PFSK-1 (cell line): ENCODE results near the gene PIM3.

Source experiments
- FOXP2 ChIP-seq: optimal IDR thresholded peaks from 2 replicates; pipeline ENCODE3; 2011; ENCODE audit warnings: borderline replicate concordance, control low read depth, inconsistent platforms; ENCODE audit not compliant: insufficient read depth; ENCODE audit errors: extremely low read length, extremely low read depth
- POLR2AphosphoS5 ChIP-seq: IDR thresholded peaks from 2 replicates; pipeline ENCODE4 v1.6.1; 2012; ENCODE audit warnings: low read depth, mild to moderate bottlenecking, control low read depth, low read length, moderate library complexity
- REST ChIP-seq, 2 experiments: IDR thresholded peaks; 2 replicates each; pipeline versions ENCODE4 v1.6.1 to v1.8.0; 2011 to 2012; ENCODE audit warnings: low read depth in 2 of 2, low read length in 2 of 2, control low read depth in 1 of 2, inconsistent platforms in 1 of 2, mild to moderate bottlenecking in 1 of 2, moderate library complexity in 1 of 2; ENCODE audit not compliant: insufficient read depth in 1 of 2
- SIN3A ChIP-seq: IDR thresholded peaks from 2 replicates; pipeline ENCODE4 v1.6.1; 2012; ENCODE audit warnings: mild to moderate bottlenecking, low read length, moderate library complexity, borderline replicate concordance; ENCODE audit not compliant: insufficient read depth
- TAF1 ChIP-seq: IDR thresholded peaks from 2 replicates; pipeline ENCODE4 v1.6.1; 2012; ENCODE audit warnings: low read length, control low read depth, borderline replicate concordance; ENCODE audit not compliant: insufficient read depth

PIM3 gene

DNA sequence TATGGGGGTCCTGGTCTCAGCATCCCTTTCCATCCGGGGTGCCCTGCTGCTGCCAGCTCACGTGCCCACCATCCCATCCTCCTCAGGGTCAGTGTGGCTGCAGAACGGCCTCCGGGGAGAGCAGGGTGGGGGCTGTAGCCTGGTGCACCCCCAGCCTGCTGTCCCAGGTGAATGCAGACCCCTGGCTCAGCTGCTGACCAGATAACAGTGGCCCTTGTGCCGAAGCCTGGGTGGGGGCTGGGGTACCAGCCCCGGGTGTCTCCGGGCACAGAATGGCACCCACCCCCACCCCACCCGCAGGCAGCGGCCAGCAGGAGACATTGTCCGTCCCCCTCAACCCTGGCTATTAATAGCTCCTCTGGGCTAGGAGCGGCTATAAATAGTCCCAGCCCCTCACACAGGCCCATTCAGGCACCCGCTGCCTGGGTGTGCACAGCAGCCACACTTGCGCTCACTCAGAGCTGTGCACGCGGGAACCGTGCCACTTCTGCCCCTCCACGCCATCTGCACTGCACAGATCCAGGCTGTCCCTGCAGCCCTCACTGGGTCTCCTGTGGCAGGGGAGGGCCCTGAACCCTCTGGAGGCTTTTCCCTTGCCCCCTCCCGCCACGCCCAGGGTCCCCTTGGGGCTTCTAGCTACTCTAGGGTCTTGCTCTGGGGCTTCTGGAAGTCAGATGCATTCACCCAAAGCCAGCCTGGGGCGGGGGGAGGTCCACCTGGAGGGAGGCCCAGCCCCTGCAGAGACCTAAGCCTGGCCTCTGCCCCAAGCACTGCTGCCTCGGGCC is 23.4 kb upstream of the PIM3 start:
- TF ChIP-seq TAF1 (no peak), POLR2AphosphoS5 (no peak), SIN3A (no peak), REST (IDR thresholded peaks at IDR 0.05; ENCODE audit: insufficient read depth in 1 of 2, low read depth in 2 of 2, low read length in 2 of 2) (no peak), FOXP2 (no peak)

DNA sequence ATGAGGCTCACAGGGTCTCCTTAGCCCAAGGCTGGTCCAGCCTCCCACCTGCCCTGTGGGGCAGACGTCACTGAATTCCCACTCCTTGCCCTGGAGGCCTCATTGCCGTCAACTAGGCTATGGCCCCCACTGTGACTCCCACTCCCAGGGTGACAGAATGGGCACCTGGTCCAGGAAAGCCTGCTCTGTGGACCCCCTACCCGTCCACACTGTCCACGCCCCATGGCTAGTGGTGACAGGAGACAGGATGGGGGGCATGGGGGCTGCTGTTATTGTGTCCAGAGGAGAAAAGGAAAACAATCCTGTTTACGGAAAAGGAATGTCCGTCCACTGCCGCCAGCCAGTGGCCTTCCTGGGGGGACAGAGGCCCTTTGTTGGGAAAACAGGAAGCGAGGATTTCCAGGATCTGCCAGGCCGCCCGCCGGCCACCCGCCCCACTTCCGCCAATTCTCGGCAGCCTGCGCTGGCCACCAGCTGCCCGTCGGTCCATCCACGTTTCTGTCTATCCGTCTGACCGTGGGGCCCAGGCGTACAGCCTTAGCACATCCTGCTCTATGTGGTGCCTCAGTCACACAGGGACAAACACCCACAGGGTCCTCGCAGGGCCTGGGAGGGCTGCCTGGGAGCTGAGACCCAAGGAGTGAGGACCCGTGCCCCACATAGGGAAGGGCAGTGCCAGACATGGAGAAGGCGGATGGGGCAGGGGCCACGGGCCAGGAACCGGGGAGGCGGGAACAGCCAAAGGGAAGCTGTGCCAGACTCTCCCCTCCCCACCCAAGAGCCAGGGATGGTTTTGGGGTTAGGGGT is 22.6 kb upstream of the PIM3 start:
- TF ChIP-seq FOXP2: peak; percentile 99
- TF ChIP-seq SIN3A: no peak

- TF ChIP-seq TAF1 (no peak), POLR2AphosphoS5 (no peak), REST (IDR thresholded peaks at IDR 0.05; ENCODE audit: insufficient read depth in 1 of 2, low read depth in 2 of 2, low read length in 2 of 2) (no peak), FOXP2 (no peak), SIN3A (no peak)
These were observed 21.9 kb upstream of the PIM3 start for GRCh38 chr22:49938565-49939136.

DNA sequence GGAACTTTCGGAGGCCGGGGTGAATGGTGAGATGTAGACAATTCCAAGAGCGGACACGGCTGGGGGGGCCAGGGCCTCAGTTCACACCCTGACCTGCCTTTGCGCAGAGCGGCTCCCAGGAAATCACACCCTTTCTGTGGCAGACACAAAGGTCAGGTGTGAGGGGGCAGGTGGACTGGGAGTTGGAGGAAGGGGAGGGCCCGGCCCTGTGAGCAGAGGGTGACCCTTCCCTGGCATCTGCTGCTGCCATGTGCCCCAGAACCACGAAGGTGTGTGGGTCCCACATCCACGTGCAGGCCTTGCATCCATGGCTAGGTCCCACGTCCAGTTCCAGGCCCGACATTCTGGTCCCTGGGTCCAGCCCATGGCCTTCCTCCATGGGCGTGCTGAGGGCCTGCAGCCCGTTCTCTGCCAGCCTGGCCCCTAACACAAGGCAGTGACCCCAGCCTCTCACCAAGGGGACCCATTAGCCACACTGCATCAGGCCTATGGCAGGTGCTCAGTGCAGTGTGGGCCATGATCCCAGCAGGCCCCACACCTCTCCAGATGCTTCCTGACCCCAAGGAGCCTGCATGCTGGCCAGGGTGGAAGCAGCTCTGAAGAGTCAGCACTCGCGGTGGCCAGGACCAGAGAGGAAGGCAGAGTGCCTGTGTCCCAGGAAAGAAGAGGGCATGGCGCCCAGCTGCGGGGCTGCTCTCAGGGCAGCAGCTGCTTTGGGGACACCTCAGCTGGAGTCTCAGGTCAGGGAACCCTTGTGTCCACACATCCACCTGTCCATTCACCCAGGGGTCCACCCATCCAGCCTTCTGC is 18.9 kb upstream of the PIM3 start:
- TF ChIP-seq TAF1 (no peak), SIN3A (no peak), POLR2AphosphoS5 (no peak), REST (IDR thresholded peaks at IDR 0.05; ENCODE audit: insufficient read depth in 1 of 2, low read depth in 2 of 2, low read length in 2 of 2) (no peak)

- no peak for TF ChIP-seq FOXP2
- TF ChIP-seq REST (IDR thresholded peaks at IDR 0.05; ENCODE audit: insufficient read depth in 1 of 2, low read depth in 2 of 2, low read length in 2 of 2): no peak
- no peak for TF ChIP-seq TAF1
- no peak for TF ChIP-seq SIN3A
- TF ChIP-seq POLR2AphosphoS5: no peak
These were observed 17.8 kb upstream of the PIM3 start for GRCh38 chr22:49942565-49943404.
